ENCODE measurements around the gene ZNF195.

DNA sequence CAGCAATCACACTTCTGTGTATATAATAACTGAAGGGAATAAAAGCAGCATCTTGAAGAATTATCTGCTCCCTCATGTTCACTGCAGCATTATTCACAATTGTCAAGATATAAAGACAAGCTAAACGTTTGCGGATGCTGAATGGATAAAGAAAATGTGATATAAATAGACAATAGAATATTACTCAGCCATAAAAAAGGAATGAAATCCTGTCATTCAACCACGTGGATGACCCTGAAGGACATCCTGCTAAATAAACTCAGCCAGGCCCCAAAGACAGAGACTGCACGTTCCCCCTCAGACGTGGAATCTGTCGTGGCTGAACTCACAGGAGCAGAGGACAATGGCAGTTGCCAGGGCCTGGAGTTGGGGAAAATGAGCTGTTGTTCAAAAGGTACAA, 9.6 kb downstream of the ZNF195 start:
- TF ChIP-seq, protein P1, sequence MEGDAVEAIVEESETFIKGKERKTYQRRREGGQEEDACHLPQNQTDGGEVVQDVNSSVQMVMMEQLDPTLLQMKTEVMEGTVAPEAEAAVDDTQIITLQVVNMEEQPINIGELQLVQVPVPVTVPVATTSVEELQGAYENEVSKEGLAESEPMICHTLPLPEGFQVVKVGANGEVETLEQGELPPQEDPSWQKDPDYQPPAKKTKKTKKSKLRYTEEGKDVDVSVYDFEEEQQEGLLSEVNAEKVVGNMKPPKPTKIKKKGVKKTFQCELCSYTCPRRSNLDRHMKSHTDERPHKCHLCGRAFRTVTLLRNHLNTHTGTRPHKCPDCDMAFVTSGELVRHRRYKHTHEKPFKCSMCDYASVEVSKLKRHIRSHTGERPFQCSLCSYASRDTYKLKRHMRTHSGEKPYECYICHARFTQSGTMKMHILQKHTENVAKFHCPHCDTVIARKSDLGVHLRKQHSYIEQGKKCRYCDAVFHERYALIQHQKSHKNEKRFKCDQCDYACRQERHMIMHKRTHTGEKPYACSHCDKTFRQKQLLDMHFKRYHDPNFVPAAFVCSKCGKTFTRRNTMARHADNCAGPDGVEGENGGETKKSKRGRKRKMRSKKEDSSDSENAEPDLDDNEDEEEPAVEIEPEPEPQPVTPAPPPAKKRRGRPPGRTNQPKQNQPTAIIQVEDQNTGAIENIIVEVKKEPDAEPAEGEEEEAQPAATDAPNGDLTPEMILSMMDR (IDR thresholded peaks at IDR 0.05): no peak
- no peak for TF ChIP-seq POLR2A (IDR thresholded peaks at IDR 0.05)

All from Peyer's patch (tissue), 4 donors.